Endodermal cell (in vitro differentiated cells): Measurements from ENCODE around the gene TAF8. TPM values are rescaled to one million over a fixed set of nuclear protein-coding genes. Genes with fewer than 3 reads are reported as not detected.

ENCODE experiments used
- DNase-seq: peaks from one replicate; pipeline ENCODE4 v3.0.0-alpha.2; 2017
- H3K27ac ChIP-seq: 2 replicates; pipeline ENCODE4 v1.5.1; 2013; ENCODE audit warnings: mild to moderate bottlenecking, low read depth, low read length, moderate library complexity
- H3K27me3 ChIP-seq: 2 replicates; pipeline ENCODE4 v1.6.1; 2013; ENCODE audit warnings: mild to moderate bottlenecking, low read length, moderate library complexity; ENCODE audit not compliant: insufficient read depth, control insufficient read depth, poor library complexity, severe bottlenecking
- H3K36me3 ChIP-seq: 2 replicates; pipeline ENCODE4 v1.7.0; 2013; ENCODE audit warnings: mild to moderate bottlenecking, low read length, moderate library complexity; ENCODE audit not compliant: control insufficient read depth, insufficient read depth
- H3K4me1 ChIP-seq: one replicate; pipeline ENCODE4 v1.7.0; 2013; ENCODE audit warnings: low read length; ENCODE audit not compliant: control insufficient read depth, insufficient read depth
- H3K4me3 ChIP-seq: 2 replicates; pipeline ENCODE4 v1.5.1; 2013; ENCODE audit warnings: mild to moderate bottlenecking, low read length, moderate library complexity
- H3K9ac ChIP-seq: 2 replicates; pipeline ENCODE4 v1.6.1; 2013; ENCODE audit warnings: mild to moderate bottlenecking, low read length, moderate library complexity; ENCODE audit not compliant: poor library complexity, severe bottlenecking; ENCODE audit errors: extremely low read depth
- H3K9me3 ChIP-seq: 2 replicates; pipeline ENCODE4 v1.6.1; 2013; ENCODE audit warnings: mild to moderate bottlenecking, low read length, moderate library complexity; ENCODE audit not compliant: control insufficient read depth
- H3K27ac Mint-ChIP-seq: 2 replicates; pipeline ENCODE4 v1.8.0; 2020; ENCODE audit warnings: mixed read lengths
- H3K27me3 Mint-ChIP-seq: 2 replicates; pipeline ENCODE4 v1.8.0; 2021; ENCODE audit warnings: mild to moderate bottlenecking, mixed read lengths; ENCODE audit not compliant: insufficient read depth
- H3K36me3 Mint-ChIP-seq: 2 replicates; pipeline ENCODE4 v1.8.0; 2020; ENCODE audit warnings: low read depth, mixed read lengths
- H3K4me1 Mint-ChIP-seq: 2 replicates; pipeline ENCODE4 v1.8.0; 2020; ENCODE audit warnings: mixed read lengths
- H3K4me3 Mint-ChIP-seq: 2 replicates; pipeline ENCODE4 v1.8.0; 2020; ENCODE audit warnings: mild to moderate bottlenecking, moderate library complexity, mixed read lengths
- H3K9me3 Mint-ChIP-seq: 2 replicates; pipeline ENCODE4 v1.8.0; 2020; ENCODE audit warnings: mild to moderate bottlenecking, mixed read lengths
- WGBS, 2 experiments: methylation state at CpG; one replicate each; pipeline versions ENCODE4 v1.1.5 to v1.1.7; 2013; ENCODE audit warnings: missing lambda C conversion rate in 2 of 2, mixed read lengths in 1 of 2; ENCODE audit not compliant: insufficient coverage in 1 of 2, insufficient read length in 1 of 2; 5-methylcytosine and 5-hydroxymethylcytosine counted together
- total RNA-seq, 2 donors: library from RNA; stranded (reverse); fragmentation: NEBNext Ultra II Directional in 1 of 2; extraction: Animal tissue kit (Norgen Biotek cat#: 25700) in 1 of 2; gene quantifications; 2 replicates in 1 of 2; 3 replicates in 1 of 2; pipeline ENCODE4 v1.2.1, GENCODE V29; 2021
- TF ChIP-seq, protein P1 (sequence below): fragments of 200-600 bp; sonication (generic); conservative IDR thresholded peaks from 2 replicates; pipeline ENCODE4 v1.5.0; 2021; ENCODE audit warnings: antibody characterized with exemption, mild to moderate bottlenecking

The TAF8 gene
- total RNA-seq, 2 donors from 2014 or later, result 27.9 to 31.0 TPM

DNA sequence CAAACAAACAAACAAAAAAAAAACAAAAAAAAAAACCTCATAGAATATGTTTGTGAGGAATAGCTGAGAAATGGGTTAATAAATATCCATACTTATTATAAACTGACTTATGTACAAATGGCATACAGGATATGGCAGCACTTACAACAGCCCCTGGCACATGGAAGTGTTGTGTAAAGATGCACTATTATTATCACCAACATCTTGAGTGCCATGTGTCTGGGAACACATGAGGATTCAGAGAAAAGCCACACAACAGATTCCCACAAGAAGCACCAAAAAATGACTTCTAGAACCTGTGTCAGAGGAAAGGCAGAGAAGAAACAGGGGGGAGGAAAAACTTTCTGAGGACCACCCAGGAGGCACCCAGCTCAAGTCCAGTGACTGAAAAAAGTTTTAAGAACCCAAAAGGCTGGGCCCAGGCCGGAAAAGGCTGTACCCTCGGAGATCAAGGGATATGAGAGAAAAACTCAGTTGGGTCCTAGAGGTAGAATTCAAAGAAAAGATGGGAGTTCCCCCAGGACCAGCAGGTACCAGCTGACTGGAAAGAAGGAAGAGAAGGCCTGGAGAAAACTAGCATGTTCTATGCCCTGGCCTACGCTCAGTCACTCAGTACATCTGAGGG, 9.4 kb upstream of the TAF8 start:
- TF ChIP-seq, protein P1, sequence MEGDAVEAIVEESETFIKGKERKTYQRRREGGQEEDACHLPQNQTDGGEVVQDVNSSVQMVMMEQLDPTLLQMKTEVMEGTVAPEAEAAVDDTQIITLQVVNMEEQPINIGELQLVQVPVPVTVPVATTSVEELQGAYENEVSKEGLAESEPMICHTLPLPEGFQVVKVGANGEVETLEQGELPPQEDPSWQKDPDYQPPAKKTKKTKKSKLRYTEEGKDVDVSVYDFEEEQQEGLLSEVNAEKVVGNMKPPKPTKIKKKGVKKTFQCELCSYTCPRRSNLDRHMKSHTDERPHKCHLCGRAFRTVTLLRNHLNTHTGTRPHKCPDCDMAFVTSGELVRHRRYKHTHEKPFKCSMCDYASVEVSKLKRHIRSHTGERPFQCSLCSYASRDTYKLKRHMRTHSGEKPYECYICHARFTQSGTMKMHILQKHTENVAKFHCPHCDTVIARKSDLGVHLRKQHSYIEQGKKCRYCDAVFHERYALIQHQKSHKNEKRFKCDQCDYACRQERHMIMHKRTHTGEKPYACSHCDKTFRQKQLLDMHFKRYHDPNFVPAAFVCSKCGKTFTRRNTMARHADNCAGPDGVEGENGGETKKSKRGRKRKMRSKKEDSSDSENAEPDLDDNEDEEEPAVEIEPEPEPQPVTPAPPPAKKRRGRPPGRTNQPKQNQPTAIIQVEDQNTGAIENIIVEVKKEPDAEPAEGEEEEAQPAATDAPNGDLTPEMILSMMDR, result no peak

DNA sequence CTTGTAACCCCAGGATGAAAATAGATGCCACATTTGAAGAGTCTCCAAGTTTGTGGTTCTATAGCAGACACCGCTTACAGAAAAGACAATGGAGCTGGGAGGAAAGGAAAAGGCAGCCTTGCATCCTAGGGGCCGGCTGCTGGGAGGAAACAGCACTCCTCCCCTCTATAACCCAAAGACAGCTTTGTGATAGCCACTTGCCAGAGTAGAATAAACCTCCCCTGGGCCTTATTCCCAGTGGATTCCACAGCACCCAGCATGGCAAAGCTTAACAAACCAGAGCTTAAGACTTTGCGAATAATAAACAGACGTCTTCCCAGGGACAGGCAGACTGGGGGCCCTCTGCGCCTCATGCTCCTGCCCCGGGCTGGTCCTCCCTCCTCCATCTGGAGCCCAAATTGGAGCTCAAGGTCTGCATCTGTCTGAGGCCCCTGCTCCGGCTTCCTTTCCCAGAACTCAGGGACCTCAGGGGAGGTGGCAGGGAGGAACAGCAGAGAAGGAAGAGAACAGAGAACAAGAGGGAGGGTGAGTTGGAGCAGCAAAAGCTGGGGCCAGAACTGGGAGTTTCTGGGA, 8.8 kb upstream of the TAF8 start:
- no peak overlapping the region for H3K27ac Mint-ChIP-seq
- H3K36me3 Mint-ChIP-seq, result no peaks in the 10 kb centered on the region
- H3K9me3 Mint-ChIP-seq, result no peaks in the 10 kb centered on the region
- no peak overlapping the region for H3K9ac ChIP-seq
- H3K27me3 Mint-ChIP-seq, result peaks cover 62% of the 10 kb centered on the region
- H3K4me1 Mint-ChIP-seq, result peaks cover 22% of the 10 kb centered on the region
- TF ChIP-seq, protein P1, result no peak
- peaks cover 42% of the 10 kb centered on the region for H3K27me3 ChIP-seq
- WGBS, 2 experiments, result 75 to 80% methylated on average over 4 to 7 of the region's 7 CpGs
- H3K9me3 ChIP-seq, result no peaks in the 10 kb centered on the region
- no peaks in the 10 kb centered on the region for H3K36me3 ChIP-seq
- no peak for DNase-seq
- no peak overlapping the region for H3K27ac ChIP-seq
- no peaks in the 10 kb centered on the region for H3K4me1 ChIP-seq
- no peak overlapping the region for H3K4me3 ChIP-seq
- no peak overlapping the region for H3K4me3 Mint-ChIP-seq

More for the DNA sequence above, 9.4 kb upstream of the TAF8 start:
- no peak for DNase-seq
- Histone ChIP-seq H3K27me3 (peaks cover 36% of the 10 kb centered on the region), H3K27ac (no peak overlapping the region), H3K36me3 (no peaks in the 10 kb centered on the region), H3K4me1 (no peaks in the 10 kb centered on the region), H3K4me3 (no peak overlapping the region), H3K9me3 (no peaks in the 10 kb centered on the region), H3K9ac (no peak overlapping the region)
- 76 to 86% methylated on average over 3 of the region's 3 CpGs for WGBS, 2 experiments
- Mint-ChIP-seq H3K36me3 (no peaks in the 10 kb centered on the region), H3K27me3 (peaks cover 56% of the 10 kb centered on the region), H3K9me3 (no peaks in the 10 kb centered on the region), H3K4me3 (no peak overlapping the region), H3K27ac (no peak overlapping the region), H3K4me1 (peaks cover 18% of the 10 kb centered on the region)

DNA sequence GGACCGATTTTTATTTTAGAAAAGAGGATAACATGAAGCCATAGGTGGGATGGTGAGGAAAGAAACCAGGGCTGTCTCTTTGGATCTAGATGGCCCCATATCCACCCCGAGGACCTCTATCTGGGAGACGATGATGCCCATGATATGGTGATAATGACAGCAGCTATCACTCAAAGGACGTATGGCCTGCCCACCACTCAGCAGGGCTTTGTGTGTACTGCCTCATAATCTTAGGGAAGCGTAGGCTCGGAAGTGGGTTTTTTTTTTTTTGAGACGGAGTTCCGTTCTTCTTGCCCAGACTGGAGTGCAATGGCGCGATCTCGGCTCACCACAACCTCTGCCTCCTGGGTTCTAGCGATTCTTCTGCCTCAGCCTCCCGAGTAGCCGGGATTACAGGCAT, 8.2 kb upstream of the TAF8 start:
- Histone ChIP-seq H3K9me3 (no peaks in the 10 kb centered on the region), H3K27ac (no peak overlapping the region), H3K27me3 (peaks cover 48% of the 10 kb centered on the region), H3K9ac (no peak overlapping the region), H3K4me3 (no peak overlapping the region), H3K36me3 (no peaks in the 10 kb centered on the region), H3K4me1 (no peaks in the 10 kb centered on the region)
- 91 to 93% methylated on average over 13 to 14 of the region's 14 CpGs for WGBS, 2 experiments
- H3K27ac Mint-ChIP-seq, result no peak overlapping the region
- peaks cover 22% of the 10 kb centered on the region for H3K4me1 Mint-ChIP-seq
- no peaks in the 10 kb centered on the region for H3K36me3 Mint-ChIP-seq
- DNase-seq, result no peak
- H3K4me3 Mint-ChIP-seq, result no peak overlapping the region
- H3K27me3 Mint-ChIP-seq, result peaks cover 67% of the 10 kb centered on the region
- H3K9me3 Mint-ChIP-seq, result no peaks in the 10 kb centered on the region
- TF ChIP-seq, protein P1, result no peak
